GM18951 (cell line): ENCODE measurements around the gene FNBP1L.

Experiments
- POLR2A ChIP-seq: IDR thresholded peaks from 4 replicates; pipeline ENCODE4 v1.6.1; 2011; ENCODE audit warnings: mild to moderate bottlenecking; ENCODE audit not compliant: insufficient read length, insufficient read depth; ENCODE audit errors: extremely low read depth
- in situ Hi-C: fragments of 300-500 bp; cut with MboI; formaldehyde crosslinking; loops from one replicate; pipeline ENCODE4 v1.12.0; 2022; ENCODE audit warnings: low sequenced_read_pairs, mixed read lengths, inconsistent platforms; ENCODE audit not compliant: unreplicated experiment

FNBP1L gene

DNA sequence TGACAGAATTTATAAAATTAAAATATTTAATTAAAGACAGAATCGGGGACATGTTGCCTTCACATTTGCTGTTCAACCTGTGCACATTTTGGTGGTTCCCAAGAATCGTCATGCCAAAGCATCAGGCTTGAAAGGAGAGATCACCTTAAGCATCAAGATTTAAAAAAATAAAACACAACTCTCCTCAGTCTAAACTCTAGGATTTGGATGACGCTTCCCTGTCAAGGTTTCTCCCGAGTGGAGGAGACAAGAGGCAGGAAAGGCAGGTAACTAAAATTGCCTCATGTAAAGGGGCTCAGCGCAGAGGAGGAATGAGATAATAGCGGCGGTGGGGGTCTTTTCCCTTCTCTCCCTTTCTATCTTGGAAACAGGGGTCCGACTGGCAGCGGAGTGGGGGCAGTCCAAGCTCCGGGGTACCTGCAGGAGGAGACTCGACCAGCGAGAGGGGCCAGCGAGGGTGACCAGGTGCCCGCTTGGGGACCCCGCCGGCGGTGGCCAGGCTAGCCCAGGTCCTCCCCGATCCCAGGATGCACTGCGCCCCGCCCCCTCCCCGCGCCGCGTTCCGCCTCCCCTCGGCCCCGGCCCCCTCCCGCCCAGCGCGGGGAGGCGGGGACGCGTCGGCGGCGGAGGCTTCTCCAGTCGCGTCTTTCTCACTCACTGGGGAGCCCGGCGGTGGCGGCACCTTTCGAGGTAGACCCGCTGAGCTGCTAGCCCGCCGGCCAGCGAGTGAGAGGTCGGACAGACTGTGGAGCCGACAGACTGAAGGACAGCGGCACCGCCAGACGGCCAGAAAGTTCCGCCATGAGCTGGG, at the start of gene FNBP1L:
FNBP1L (plus strand) TSS at position 638 of the 811 bp plus-strand sequence; CDS start at position 802, 164 bp downstream.
- TF ChIP-seq POLR2A = no peak
- in situ Hi-C loops = loop anchor here (25.0 kb wide), 1 partner anchor 390 kb away; no protein-coding TSS in a partner anchor

DNA sequence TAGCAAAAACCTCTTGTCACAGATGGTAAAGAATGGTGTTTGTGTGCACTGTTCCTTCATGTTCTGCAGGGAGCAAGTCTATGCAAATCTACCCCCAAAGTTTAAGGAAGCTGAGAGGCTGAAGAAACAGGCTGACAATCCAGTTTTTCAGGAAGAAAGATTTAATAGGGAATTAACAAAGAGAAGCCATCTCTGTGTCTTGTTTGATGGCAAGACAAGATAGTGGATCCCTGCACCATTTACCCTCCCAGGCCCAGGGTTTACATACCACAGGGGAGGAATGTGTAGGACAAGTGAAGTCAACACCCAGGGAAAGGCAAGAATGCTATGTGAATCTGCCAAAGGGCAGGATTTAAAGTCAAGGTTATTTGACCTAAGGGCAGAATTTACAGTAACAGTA, 48.1 kb upstream of the FNBP1L start:
- in situ Hi-C loops = no loop called here
- TF ChIP-seq POLR2A = no peak

DNA sequence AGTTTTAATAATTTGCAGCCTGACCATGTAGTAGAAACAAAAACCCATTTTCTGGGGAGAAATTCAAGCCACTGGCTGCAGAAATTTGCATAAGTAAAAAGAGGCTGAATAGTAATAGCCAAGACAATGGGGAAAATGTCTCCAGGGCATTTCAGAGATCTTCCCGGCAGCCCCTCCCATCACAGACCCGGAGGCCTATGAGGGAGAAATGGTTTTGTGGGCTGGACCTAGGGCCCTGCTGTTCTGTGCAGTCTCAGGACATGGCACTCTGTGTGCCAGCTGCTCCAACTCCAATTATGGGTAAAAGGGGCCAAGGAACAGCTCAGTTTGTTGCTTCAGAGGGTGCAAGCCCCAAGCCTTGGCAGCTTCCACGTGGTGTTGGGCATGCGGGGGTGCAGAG, 39.7 kb upstream of the FNBP1L start:
- TF ChIP-seq POLR2A = no peak
- in situ Hi-C loops = no loop called here

DNA sequence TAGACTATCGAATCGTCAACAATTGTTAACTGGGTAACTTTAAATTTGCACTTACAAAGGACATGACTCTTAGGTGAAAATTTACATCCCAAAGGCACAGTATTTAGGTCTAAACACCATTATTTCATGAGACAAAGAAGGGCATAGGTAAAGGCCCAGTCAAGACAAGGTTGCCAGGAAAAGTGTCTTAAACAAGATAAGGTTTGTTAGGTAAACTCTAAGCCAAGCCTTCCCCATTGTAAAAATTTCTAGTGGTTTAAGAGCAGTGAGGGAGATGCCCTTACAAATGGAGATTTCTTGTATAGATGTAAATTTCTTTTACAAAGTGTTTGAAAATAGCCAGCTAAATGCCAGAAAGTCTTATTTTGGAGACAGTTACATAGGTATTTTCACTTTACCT, 36.9 kb upstream of the FNBP1L start:
- no peak for TF ChIP-seq POLR2A
- in situ Hi-C loops = no loop called here

DNA sequence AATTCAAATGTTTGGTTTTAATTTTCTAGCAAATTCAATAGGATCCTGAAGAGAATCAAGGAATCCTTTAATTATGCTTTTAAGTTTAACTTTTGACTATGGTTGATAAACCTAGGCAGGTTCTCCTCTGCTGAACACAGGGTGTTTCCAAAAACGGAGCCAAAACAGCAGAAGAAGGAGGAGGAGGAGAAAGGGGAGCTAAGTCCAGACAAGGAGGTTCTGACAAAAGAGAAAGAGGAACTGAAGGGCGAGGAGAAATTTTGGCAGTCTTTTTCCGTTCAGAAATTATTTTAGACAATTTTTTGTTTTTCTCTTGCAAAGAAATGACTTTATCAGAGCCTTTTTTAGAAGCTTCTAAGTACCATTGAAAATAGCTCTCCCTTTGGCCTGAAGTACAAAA, 33.2 kb upstream of the FNBP1L start:
- in situ Hi-C loops = no loop called here
- no peak for TF ChIP-seq POLR2A

DNA sequence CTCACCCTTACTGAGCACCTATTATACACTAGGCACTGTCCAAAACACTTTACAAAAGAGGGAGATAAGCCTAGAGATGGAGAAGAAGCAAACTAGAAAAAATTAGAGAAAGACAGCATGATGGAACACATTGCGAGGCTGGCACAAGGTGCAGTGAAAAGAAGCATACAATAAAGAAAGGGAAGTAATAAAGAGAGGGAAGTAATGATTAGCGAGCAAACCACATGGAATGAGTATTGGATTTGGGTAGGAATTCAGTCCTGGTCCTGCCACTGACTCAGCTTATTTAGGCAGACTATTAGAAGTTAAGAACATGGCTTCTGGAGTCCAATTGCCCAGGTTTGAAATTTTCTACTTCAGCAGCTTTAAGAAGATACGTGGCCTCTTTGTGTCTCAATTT, 32.6 kb upstream of the FNBP1L start:
- TF ChIP-seq POLR2A = no peak
- in situ Hi-C loops = no loop called here

DNA sequence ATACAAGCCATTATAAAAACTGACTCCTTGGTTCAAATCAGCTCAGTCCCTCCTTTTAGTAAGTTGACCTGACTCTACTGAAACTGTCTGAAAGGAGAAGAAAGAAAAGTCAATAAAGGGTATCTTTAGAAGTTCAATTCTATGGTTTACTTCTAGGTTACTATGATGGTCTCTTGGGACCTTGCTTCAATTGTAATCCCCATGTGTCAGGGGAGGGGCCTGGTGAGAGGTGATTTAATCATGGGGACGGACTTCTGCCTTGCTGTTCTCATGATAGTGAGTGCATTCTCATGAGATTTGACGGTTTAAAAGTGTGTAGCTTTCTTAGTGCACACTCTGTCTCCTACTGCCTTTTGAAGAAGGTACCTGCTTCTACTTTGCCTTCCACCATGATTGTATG, 31.7 kb upstream of the FNBP1L start:
- in situ Hi-C loops = no loop called here
- TF ChIP-seq POLR2A = no peak

DNA sequence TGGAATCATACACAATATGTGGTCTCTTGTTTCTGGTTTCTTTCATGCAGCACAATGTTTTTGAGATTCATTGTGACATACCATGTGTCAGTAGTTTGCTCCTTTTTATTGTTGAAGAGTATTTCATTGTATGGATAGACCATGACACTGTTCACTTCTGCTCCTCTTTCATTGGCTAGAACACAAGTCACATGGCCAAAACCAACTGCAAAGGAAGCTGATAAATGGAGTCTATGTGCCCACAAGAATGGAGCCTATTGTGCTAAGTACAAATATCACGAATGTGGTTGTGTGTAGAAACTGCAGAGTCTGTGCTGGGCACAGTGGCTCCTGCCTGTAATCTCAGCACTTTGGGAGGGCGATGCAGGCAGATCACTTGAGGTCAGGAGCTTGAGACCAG, 28.6 kb upstream of the FNBP1L start:
- in situ Hi-C loops = no loop called here
- TF ChIP-seq POLR2A = no peak

DNA sequence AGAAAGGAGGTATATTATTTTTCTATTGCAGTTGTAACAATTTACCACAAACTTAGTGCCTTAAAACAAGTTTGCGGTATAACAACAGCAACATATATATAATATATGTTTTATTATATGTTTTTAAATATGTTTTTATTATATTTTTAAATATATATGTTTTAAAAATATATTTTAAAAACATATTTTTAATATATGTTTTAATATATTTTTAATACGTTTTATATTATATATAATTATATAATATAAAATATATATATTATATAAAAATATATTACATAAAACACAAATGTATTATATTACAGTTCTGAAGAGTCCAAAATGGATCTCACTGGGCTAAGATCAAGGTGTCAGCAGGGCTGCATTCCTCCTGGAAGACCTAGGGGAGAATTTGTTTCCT, 27.5 kb upstream of the FNBP1L start:
- in situ Hi-C loops = no loop called here

DNA sequence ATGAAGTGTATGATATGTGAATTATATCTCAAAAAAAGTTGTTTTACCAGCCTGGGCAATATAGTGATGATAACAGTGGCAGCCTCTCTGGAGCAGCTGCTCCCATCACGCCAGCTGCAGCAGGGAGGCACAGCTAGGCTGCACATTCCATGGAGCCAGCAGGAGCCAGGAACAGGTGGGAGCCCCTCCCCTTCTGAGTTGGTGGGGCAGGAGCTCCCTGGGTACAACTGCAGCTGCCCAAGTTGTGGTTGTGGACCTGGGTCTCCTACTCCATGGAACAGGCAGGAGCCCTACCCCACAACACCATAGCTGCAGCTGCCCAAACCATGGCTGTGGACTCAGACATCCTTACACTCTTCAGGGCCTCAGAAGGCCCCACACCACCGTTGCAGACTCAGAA, 21.7 kb upstream of the FNBP1L start:
- TF ChIP-seq POLR2A = no peak

More for the DNA sequence above, 27.5 kb upstream of the FNBP1L start:
- no peak for TF ChIP-seq POLR2A

DNA sequence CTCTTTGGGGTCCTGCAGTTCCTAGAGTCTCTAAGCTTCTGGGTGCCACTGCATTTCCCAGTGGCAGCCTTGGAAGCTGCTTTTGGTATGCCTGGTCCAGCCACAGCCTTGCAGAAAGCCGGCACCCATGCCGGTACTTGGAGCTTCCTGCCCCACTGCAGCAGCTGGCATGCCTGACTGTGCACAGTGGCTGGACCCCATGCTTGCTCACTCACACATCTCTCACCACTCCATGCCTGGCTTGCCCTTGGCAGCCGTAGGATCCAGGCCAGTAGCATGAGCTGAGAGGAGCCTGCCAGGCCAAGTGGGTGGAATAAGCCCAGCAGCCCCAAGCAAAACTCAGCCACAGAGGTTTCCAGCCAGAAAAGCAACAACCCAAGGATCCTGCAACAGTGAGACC, 20.3 kb upstream of the FNBP1L start:
- in situ Hi-C loops = loop anchor here (25.0 kb wide), 1 partner anchor 410 kb away; no protein-coding TSS in a partner anchor
- TF ChIP-seq POLR2A = no peak

More for the DNA sequence above, 21.7 kb upstream of the FNBP1L start:
- in situ Hi-C loops = loop anchor here (25.0 kb wide), 1 partner anchor 411 kb away; no protein-coding TSS in a partner anchor

DNA sequence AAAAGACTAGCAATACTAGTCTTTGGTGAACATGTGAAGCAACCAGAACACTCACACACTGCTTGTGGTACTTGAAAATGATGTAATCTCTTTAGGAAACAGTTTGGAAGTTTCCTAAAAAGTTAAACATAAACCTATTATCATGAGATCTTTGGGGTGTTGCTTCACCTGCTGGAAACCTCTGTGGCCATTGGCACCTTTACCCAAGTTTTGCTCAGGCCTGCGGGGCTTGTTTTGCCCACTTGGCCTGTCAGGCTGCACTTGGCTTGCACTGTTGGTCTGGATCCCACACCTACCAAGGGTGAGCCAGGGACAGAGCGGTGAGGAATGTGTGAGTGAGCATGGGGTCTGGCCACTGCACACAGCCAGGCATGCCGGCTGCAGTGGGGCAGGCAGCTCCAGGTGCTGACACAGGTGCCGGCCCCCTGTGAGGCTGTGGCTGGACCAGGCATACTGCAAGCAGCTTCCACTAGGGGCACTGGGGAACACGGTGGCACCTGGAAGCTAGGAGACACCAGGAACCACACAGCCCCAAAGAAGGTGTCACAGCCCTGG, 14.4 kb upstream of the FNBP1L start:
- no peak for TF ChIP-seq POLR2A
- in situ Hi-C loops = loop anchor here (25.0 kb wide), 1 partner anchor 404 kb away; no protein-coding TSS in a partner anchor

DNA sequence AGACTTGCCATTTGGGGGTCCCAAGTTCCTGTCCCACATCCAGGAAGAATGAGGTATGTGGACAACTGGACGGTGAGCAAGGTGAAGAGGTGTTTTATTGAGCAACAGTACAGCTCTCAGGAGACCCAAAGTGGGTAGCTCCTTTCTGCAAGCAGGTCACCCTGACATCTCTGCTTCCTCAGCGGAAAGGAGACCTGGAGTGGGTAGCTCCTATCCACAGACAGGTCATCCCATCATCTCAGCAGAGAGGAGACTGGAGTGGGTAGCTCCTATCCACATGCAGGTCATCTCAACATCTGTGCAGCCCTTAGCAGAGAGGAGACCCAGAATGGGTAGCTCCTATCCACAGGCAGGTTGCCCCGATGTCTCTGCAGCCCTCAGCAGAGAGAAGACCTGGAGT, 13.8 kb upstream of the FNBP1L start:
- no peak for TF ChIP-seq POLR2A
- in situ Hi-C loops = loop anchor here (25.0 kb wide), 1 partner anchor 403 kb away; no protein-coding TSS in a partner anchor

DNA sequence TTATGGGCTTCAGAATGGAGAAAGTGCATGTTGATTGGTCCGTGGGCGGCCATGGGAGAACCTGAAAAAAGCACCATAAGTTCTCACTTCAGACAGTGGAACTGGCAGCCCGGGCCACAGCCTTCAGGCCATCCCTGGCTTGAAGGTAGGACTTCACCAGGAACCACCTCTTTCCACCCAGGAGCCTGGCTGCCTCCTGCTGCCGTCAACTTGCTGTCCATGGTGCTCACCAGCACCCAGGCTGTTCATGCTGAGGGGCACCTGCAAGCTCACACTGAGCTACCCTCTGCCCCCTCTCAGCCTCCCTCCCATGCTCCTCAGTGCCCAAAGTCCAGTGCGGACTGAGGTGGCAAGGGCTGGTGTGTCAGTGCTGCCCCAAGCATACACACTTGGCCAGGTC, 12.9 kb upstream of the FNBP1L start:
- in situ Hi-C loops = loop anchor here (25.0 kb wide), 1 partner anchor 402 kb away; no protein-coding TSS in a partner anchor
- TF ChIP-seq POLR2A = no peak
